Upper lobe of left lung (tissue), 4 donors: ENCODE measurements around the gene SMC6.

Experiments used
- CTCF ChIP-seq, 6 experiments: fragments of 450-650 bp in 4 of 6; fragments of 200-600 bp in 2 of 6; sonication (generic) in 2 of 6; IDR thresholded peaks; one replicate each; pipeline ENCODE4 v1.5.1; 2016 to 2019; ENCODE audit warnings: antibody characterized with exemption in 6 of 6
- POLR2A ChIP-seq, 4 donors: fragments of 450-650 bp; IDR thresholded peaks; one replicate each; pipeline ENCODE4 v1.5.1; 2016 to 2017; ENCODE audit warnings: antibody characterized with exemption in 4 of 4, mild to moderate bottlenecking in 2 of 4

GRCh38 chr2:17672583-17673317, 80.9 kb downstream of the SMC6 start:
- TF ChIP-seq CTCF (IDR thresholded peaks at IDR 0.05) = no peak
- no peak for TF ChIP-seq POLR2A (IDR thresholded peaks at IDR 0.05)
